HepG2 (cell line): Measurements from ENCODE around the gene COL9A3. TPM values are rescaled to one million over a fixed set of nuclear protein-coding genes. Genes with fewer than 3 reads are reported as not detected.
A peak's percentile ranks its signal among the peaks of the same experiment; 100 is the strongest.

Source experiments
- DZIP1 ChIP-seq: sonication (generic); formaldehyde crosslinking; IDR thresholded peaks from 2 replicates; pipeline ENCODE4 v1.5.0; 2020; ENCODE audit warnings: mild to moderate bottlenecking, missing genetic modification reagents
- ELF3 ChIP-seq: IDR thresholded peaks from 2 replicates; pipeline ENCODE4 v1.6.1; 2016; ENCODE audit warnings: missing genetic modification reagents, missing compliant biosample characterization
- GABPB1 ChIP-seq: IDR thresholded peaks from 2 replicates; pipeline ENCODE4 v1.6.1; 2016; ENCODE audit warnings: mild to moderate bottlenecking, missing genetic modification reagents, moderate library complexity, missing compliant biosample characterization
- GZF1 ChIP-seq: sonication (generic); formaldehyde crosslinking; IDR thresholded peaks from 2 replicates; pipeline ENCODE4 v1.5.1; 2020; ENCODE audit warnings: mild to moderate bottlenecking, missing genetic modification reagents
- HOXA5 ChIP-seq: sonication (generic); formaldehyde crosslinking; IDR thresholded peaks from 2 replicates; pipeline ENCODE4 v1.4.0; 2020; ENCODE audit warnings: missing genetic modification reagents
- KAT2B ChIP-seq: fragments of 150-350 bp; IDR thresholded peaks from 2 replicates; pipeline ENCODE4 v1.6.1; 2014; ENCODE audit warnings: low read depth, low read length, borderline replicate concordance
- KDM1A ChIP-seq: IDR thresholded peaks from 2 replicates; pipeline ENCODE4 v1.6.1; 2016; ENCODE audit warnings: missing compliant biosample characterization
- NAIF1 ChIP-seq: sonication (generic); formaldehyde crosslinking; IDR thresholded peaks from 2 replicates; pipeline ENCODE4 v1.5.0; 2020; ENCODE audit warnings: mild to moderate bottlenecking, missing genetic modification reagents, borderline replicate concordance
- NCOA2 ChIP-seq: sonication (generic); formaldehyde crosslinking; IDR thresholded peaks from 2 replicates; pipeline ENCODE4 v1.8.0; 2022; ENCODE audit warnings: inconsistent platforms
- NFATC3 ChIP-seq: sonication (generic); formaldehyde crosslinking; IDR thresholded peaks from 2 replicates; pipeline ENCODE4 v1.5.1; 2020; ENCODE audit warnings: mild to moderate bottlenecking, missing genetic modification reagents
- PHB2 ChIP-seq: fragments of 450-650 bp; IDR thresholded peaks from 2 replicates; pipeline ENCODE4 v1.6.1; 2018; ENCODE audit not compliant: partially characterized antibody
- PHF8 ChIP-seq: sonication (generic); formaldehyde crosslinking; IDR thresholded peaks from 2 replicates; pipeline ENCODE4 v1.5.0; 2020; ENCODE audit warnings: missing genetic modification reagents
- RORA ChIP-seq: sonication (generic); formaldehyde crosslinking; IDR thresholded peaks from 2 replicates; pipeline ENCODE4 v1.5.0; 2020; ENCODE audit warnings: mild to moderate bottlenecking, missing genetic modification reagents, moderate library complexity
- SCMH1 ChIP-seq: sonication (generic); formaldehyde crosslinking; IDR thresholded peaks from 2 replicates; pipeline ENCODE4 v1.9.0; 2021; ENCODE audit warnings: missing genetic modification reagents, mild to moderate bottlenecking, borderline replicate concordance
- SP2 ChIP-seq: sonication (generic); formaldehyde crosslinking; IDR thresholded peaks from 2 replicates; pipeline ENCODE4 v1.5.1; 2020; ENCODE audit warnings: mild to moderate bottlenecking, missing genetic modification reagents
- STAT5B ChIP-seq: sonication (generic); formaldehyde crosslinking; IDR thresholded peaks from 2 replicates; pipeline ENCODE4 v1.4.0; 2020; ENCODE audit warnings: missing genetic modification reagents
- ZMYM4 ChIP-seq: sonication (generic); formaldehyde crosslinking; IDR thresholded peaks from 2 replicates; pipeline ENCODE4 v1.8.1; 2023; ENCODE audit warnings: mild to moderate bottlenecking, missing genetic modification reagents
- ZNF24 ChIP-seq: fragments of 450-650 bp; IDR thresholded peaks from 2 replicates; pipeline ENCODE4 v1.6.1; 2017; ENCODE audit warnings: antibody characterized with exemption, mild to moderate bottlenecking
- ZNF329 ChIP-seq: sonication (generic); formaldehyde crosslinking; IDR thresholded peaks from 2 replicates; pipeline ENCODE4 v1.9.0; 2021; ENCODE audit warnings: low read depth, mild to moderate bottlenecking, missing genetic modification reagents
- ZNF367 ChIP-seq: sonication (generic); formaldehyde crosslinking; IDR thresholded peaks from 2 replicates; pipeline ENCODE4 v1.4.0; 2020; ENCODE audit warnings: missing genetic modification reagents, borderline replicate concordance
- ZNF382 ChIP-seq: sonication (generic); formaldehyde crosslinking; IDR thresholded peaks from 2 replicates; pipeline ENCODE4 v1.5.0; 2020; ENCODE audit warnings: missing genetic modification reagents, mild to moderate bottlenecking, borderline replicate concordance
- ZNF430 ChIP-seq: sonication (generic); formaldehyde crosslinking; IDR thresholded peaks from 2 replicates; pipeline ENCODE4 v1.9.0; 2021; ENCODE audit warnings: mild to moderate bottlenecking, missing genetic modification reagents
- ZNF501 ChIP-seq: sonication (generic); formaldehyde crosslinking; IDR thresholded peaks from 2 replicates; pipeline ENCODE4 v1.5.1; 2020; ENCODE audit warnings: mild to moderate bottlenecking, moderate library complexity, missing genetic modification reagents
- ZNF879 ChIP-seq: sonication (generic); formaldehyde crosslinking; IDR thresholded peaks from 2 replicates; pipeline ENCODE4 v1.8.1; 2023; ENCODE audit warnings: missing genetic modification reagents
- polyA plus RNA-seq, 8 experiments: library from polyadenylated mRNA; depleted of rRNA in 3 of 8; stranded (reverse) in 7 of 8; unstranded in 1 of 8; fragments of >200 nt; fragmentation: Illumina TruSeq in 4 of 8; extraction: Trizol in 4 of 8; gene quantifications; 2 replicates each; pipeline versions ENCODE4 v1.2.1 to v1.2.3, GENCODE V29; 2011 to 2016; ENCODE audit warnings: low read depth in 4 of 8, missing spikeins in 1 of 8, mixed read lengths in 1 of 8; ENCODE audit not compliant: insufficient read depth in 1 of 8
- total RNA-seq, 5 experiments: library from RNA; depleted of rRNA; stranded (reverse); fragments of >200 nt; fragmentation: Illumina TruSeq; extraction: Trizol; gene quantifications; 2 replicates each; pipeline ENCODE4 v1.2.3, GENCODE V29; 2016; ENCODE audit warnings: low read depth in 1 of 5
- TF ChIP-seq, protein P1 (sequence below): sonication (generic); formaldehyde crosslinking; IDR thresholded peaks from 2 replicates; pipeline ENCODE4 v1.5.0; 2020; ENCODE audit warnings: mild to moderate bottlenecking, low read depth, missing genetic modification reagents, borderline replicate concordance
- TF ChIP-seq, protein P2 (sequence below): sonication (generic); formaldehyde crosslinking; IDR thresholded peaks from 2 replicates; pipeline ENCODE4 v1.5.1; 2020; ENCODE audit warnings: mild to moderate bottlenecking, missing genetic modification reagents, borderline replicate concordance

COL9A3 gene
- total and polyA plus RNA-seq, 2 of the 13 experiments (the other 11 are each of a cell fraction or from before 2014, with no cell fraction given), result 155 to 204 TPM

DNA sequence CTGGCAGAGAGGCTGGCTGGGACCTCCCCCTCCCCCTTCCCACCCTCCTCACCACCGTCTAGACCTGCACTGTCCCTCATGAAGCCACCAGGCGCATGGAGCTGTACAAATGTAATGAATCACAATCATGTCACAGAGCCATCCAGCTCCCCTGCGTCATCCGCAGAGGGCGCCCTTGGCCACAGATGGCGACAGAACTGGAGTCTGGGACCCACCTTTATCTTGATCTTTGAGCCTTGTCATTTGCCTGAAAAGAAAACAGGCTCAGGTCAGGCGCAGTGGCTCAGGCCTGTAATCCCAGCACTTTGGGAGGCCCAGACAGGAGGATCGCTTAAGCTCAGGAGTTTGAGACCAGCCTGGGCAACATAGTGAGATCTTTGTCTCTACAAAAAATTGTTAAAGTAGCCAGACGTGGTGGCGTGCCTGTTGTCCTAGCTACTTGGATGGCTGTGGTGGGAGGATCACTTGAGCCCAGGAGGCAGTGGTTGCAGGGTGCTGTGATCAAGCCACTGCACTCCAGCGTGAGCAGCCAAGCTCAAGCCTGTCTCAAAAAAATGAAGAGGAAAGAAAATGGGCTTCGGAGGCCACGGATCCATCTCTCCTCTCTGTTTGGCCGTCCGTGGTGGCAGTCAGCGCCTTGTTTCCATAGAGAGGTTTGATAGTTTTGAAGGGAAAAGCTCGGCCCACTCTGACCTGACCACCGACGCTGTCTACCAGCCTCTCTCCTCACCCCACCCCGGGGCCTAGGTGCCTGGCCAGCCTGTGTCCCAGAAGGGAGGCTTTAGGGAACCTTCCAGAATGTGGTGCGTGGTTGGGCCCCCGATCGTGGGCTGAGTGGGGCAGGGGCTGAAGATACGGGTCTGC lies 6.2 kb downstream of the COL9A3 start (continued):
- TF ChIP-seq, protein P1, sequence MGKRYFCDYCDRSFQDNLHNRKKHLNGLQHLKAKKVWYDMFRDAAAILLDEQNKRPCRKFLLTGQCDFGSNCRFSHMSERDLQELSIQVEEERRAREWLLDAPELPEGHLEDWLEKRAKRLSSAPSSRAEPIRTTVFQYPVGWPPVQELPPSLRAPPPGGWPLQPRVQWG (CRISPR knock-in tag), result no peak
- TF ChIP-seq GZF1 (CRISPR knock-in tag), result 0 out of 2 replicates have a peak, but pooled peaks have one; percentile 57
- TF ChIP-seq ZNF367, result no peak
- peak; percentile 85; the same call in 1 of the 2 replicates for TF ChIP-seq NFATC3 (CRISPR knock-in tag)
- no peak for TF ChIP-seq ZNF382 (CRISPR knock-in tag)
- no peak for TF ChIP-seq DZIP1
- peak; percentile 61 for TF ChIP-seq PHF8 (CRISPR knock-in tag)
- no peak for TF ChIP-seq SP2
- TF ChIP-seq, protein P2, sequence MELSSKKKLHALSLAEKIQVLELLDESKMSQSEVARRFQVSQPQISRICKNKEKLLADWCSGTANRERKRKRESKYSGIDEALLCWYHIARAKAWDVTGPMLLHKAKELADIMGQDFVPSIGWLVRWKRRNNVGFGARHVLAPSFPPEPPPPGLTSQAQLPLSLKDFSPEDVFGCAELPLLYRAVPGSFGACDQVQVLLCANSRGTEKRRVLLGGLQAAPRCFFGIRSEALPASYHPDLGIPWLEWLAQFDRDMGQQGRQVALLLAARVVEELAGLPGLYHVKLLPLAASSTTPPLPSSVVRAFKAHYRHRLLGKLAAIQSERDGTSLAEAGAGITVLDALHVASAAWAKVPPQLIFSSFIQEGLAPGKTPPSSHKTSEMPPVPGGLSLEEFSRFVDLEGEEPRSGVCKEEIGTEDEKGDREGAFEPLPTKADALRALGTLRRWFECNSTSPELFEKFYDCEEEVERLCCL, result no peak
- TF ChIP-seq STAT5B (CRISPR knock-in tag), result no peak
- TF ChIP-seq ZNF329 (CRISPR knock-in tag), result no peak
- peak; percentile 47; the same call in 1 of the 2 replicates for TF ChIP-seq GABPB1 (CRISPR knock-in tag)
- peak; percentile 97 for TF ChIP-seq HOXA5 (CRISPR knock-in tag)
- no peak for TF ChIP-seq RORA (CRISPR knock-in tag)
- TF ChIP-seq ZMYM4 (CRISPR knock-in tag), result peak; percentile 68; the same call in 1 of the 2 replicates
- peak; percentile 95 for TF ChIP-seq ZNF501 (CRISPR knock-in tag)
- peak; percentile 96 for TF ChIP-seq KDM1A
- TF ChIP-seq ZNF879, result no peak
- no peak for TF ChIP-seq KAT2B
- TF ChIP-seq ELF3 (CRISPR knock-in tag), result peak; percentile 62; the same call in 1 of the 2 replicates
- peak; percentile 76; the same call in 1 of the 2 replicates for TF ChIP-seq NCOA2 (CRISPR knock-in tag)
- no peak for TF ChIP-seq PHB2
- TF ChIP-seq ZNF24, result peak; percentile 65; the same call in 1 of the 2 replicates
- TF ChIP-seq NAIF1 (CRISPR knock-in tag), result no peak; the same call in 1 of the 2 replicates
- peak; percentile 77; the same call in 1 of the 2 replicates for TF ChIP-seq ZNF430
- no peak for TF ChIP-seq SCMH1 (CRISPR knock-in tag)
